Keratinocyte (primary cell): ENCODE data around the gene RANBP10. TPM values are rescaled to one million over a fixed set of nuclear protein-coding genes. Genes with fewer than 3 reads are reported as not detected.

ENCODE experiments used
- DNase-seq: peaks from one replicate; pipeline ENCODE4 v3.0.0-alpha.2; 2011; ENCODE audit warnings: low read depth, missing footprints, low spot score
- FAIRE-seq: peaks from 2 replicates; lab custom pipeline; 2011; peaks lifted over from hg19 to GRCh38; lab: Jason Lieb, UNC
- H2AFZ ChIP-seq: 2 replicates; pipeline ENCODE4 v1.6.0; 2012; ENCODE audit warnings: low read length, control low read depth, inconsistent platforms; ENCODE audit not compliant: control insufficient read depth
- H3K27ac ChIP-seq: 2 replicates; pipeline ENCODE4 v1.5.1; 2011; ENCODE audit warnings: low read length; ENCODE audit not compliant: control insufficient read depth, insufficient read depth
- H3K27me3 ChIP-seq: 3 replicates; pipeline ENCODE4 v1.6.0; 2011; ENCODE audit warnings: low read length; ENCODE audit not compliant: control insufficient read depth, insufficient read depth; ENCODE audit errors: extremely low read depth
- H3K36me3 ChIP-seq, 2 experiments: 2 replicates in 1 of 2; 3 replicates in 1 of 2; pipeline ENCODE4 v1.5.1; 2011; ENCODE audit warnings: low read length in 2 of 2, mild to moderate bottlenecking in 1 of 2; ENCODE audit not compliant: control insufficient read depth in 2 of 2, insufficient read depth in 2 of 2; ENCODE audit errors: extremely low read depth in 1 of 2
- H3K4me1 ChIP-seq: 3 replicates; pipeline ENCODE4 v1.5.1; 2011; ENCODE audit warnings: low read length; ENCODE audit not compliant: control insufficient read depth, insufficient read depth; ENCODE audit errors: extremely low read depth
- H3K4me2 ChIP-seq: 3 replicates; pipeline ENCODE4 v1.6.0; 2011; ENCODE audit warnings: low read depth, low read length; ENCODE audit not compliant: control insufficient read depth, insufficient read depth; ENCODE audit errors: extremely low read depth
- H3K4me3 ChIP-seq, 3 experiments: fragments of 200-600 bp in 1 of 3; sonication (generic) in 1 of 3; 2 replicates in 2 of 3; 3 replicates in 1 of 3; pipeline ENCODE4 v1.5.1; 2011 to 2016; ENCODE audit warnings: low read length in 3 of 3, mild to moderate bottlenecking in 3 of 3, control low read depth in 2 of 3, inconsistent platforms in 1 of 3, low read depth in 1 of 3, mixed read lengths in 1 of 3, mixed run types in 1 of 3, moderate library complexity in 1 of 3; ENCODE audit not compliant: control insufficient read depth in 2 of 3, insufficient read depth in 2 of 3; ENCODE audit errors: extremely low read depth in 1 of 3
- H3K79me2 ChIP-seq: 2 replicates; pipeline ENCODE4 v1.6.0; 2012; ENCODE audit warnings: low read length; ENCODE audit not compliant: control insufficient read depth, insufficient read depth
- H3K9ac ChIP-seq: 3 replicates; pipeline ENCODE4 v1.6.0; 2011; ENCODE audit warnings: low read length; ENCODE audit not compliant: control insufficient read depth, insufficient read depth; ENCODE audit errors: extremely low read depth
- H3K9me1 ChIP-seq: 3 replicates; pipeline ENCODE4 v1.6.0; 2011; ENCODE audit warnings: low read length; ENCODE audit not compliant: control insufficient read depth, insufficient read depth; ENCODE audit errors: extremely low read depth
- H3K9me3 ChIP-seq: 2 replicates; pipeline ENCODE4 v1.5.1; 2012; ENCODE audit warnings: low read depth, low read length; ENCODE audit not compliant: control insufficient read depth
- H4K20me1 ChIP-seq: 3 replicates; pipeline ENCODE4 v1.6.0; 2011; ENCODE audit warnings: low read length; ENCODE audit not compliant: control insufficient read depth, insufficient read depth; ENCODE audit errors: extremely low read depth
- EZH2 ChIP-seq: IDR thresholded peaks from one replicate; pipeline ENCODE4 v1.6.1; 2012; ENCODE audit warnings: inconsistent platforms, mild to moderate bottlenecking, low read length, moderate library complexity
- dilution Hi-C: fragments of 300-500 bp; cut with MboI; formaldehyde crosslinking; loops from one replicate; pipeline ENCODE4 v1.7.0; 2020; ENCODE audit warnings: low sequenced_read_pairs; ENCODE audit not compliant: extremely low pct_ligation_motif_present
- polyA plus RNA-seq, 5 experiments: library from polyadenylated mRNA; depleted of rRNA in 3 of 5; stranded (reverse) in 3 of 5; stranded (forward) in 1 of 5; unstranded in 1 of 5; fragments of >200 nt; gene quantifications; 1 replicate in 1 of 5; 2 replicates in 3 of 5; 3 replicates in 1 of 5; pipeline versions ENCODE4 v1.2.1 to v1.2.3, GENCODE V29; 2011 to 2012; ENCODE audit warnings: missing spikeins in 2 of 5, low read depth in 1 of 5, low replicate concordance in 1 of 5
- TF ChIP-seq, protein P1 (sequence below), 3 experiments: IDR thresholded peaks in 1 of 3; conservative IDR thresholded peaks in 1 of 3; optimal IDR thresholded peaks in 1 of 3; 2 replicates in 2 of 3; 3 replicates in 1 of 3; pipeline versions ENCODE3 to v1.5.1; 2011; ENCODE audit warnings: low read length in 3 of 3, mild to moderate bottlenecking in 3 of 3, moderate library complexity in 2 of 3, control low read depth in 1 of 3, inconsistent platforms in 1 of 3; ENCODE audit not compliant: insufficient read depth in 2 of 3; ENCODE audit errors: extremely low read depth in 1 of 3

RANBP10 gene
- polyA plus RNA-seq, 1 donor (not counting 4 experiments of a cell fraction or from before 2014, with no cell fraction given) = 9.5 TPM

DNA sequence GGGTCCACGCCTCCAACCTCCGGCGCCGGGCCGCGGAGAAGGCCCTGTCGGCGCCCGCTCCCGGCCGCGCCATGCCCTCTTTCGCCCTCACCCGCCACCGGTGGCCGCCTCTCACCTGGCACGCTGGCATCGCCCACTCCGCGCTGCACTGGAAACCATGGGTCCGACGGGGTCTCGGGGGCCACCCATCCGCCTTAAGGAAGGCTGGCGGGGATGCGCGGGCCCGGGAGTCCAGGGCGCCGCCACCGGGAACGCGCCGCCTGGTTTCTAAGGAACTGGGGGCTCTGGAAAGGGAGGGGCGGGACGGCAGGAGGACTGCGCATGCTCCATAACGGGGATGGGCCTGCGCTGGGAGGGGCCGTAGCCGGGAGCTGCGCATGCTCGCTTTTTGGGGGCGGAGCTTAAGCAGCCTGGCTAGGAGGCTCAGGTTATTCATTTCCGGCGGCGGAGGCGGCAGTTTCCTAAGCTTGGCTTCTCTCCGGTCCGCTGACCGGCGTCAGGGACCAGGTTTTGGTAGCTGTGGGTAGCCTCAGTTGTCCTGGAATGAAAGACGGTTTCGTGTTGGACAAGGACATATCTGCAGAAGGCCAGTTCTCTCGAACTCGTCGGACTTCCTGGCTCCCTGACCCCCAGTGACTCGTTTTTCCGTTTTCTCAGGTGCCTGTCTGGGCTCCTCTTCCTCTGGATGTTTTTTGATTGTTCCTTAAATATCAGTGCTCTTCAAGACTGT lies 87.1 kb downstream of the RANBP10 start, which contains the start of gene GFOD2:
Gene GFOD2 (minus strand): TSS at position 269 of the 730 bp plus-strand sequence. CDS start 33,601 bp downstream, outside the sequence.
- Histone ChIP-seq H3K27me3 (no peaks in the 10 kb centered on the region), H3K27ac (peak within 1 kb of the TSS; percentile 53), H3K9me3 (no peaks in the 10 kb centered on the region), H3K4me3 (peak within 1 kb of the TSS; percentile 83 to 90 (median 88)), H3K4me1 (peaks cover 24% of the 10 kb centered on the region), H4K20me1 (no peaks in the 10 kb centered on the region), H3K4me2 (peak within 1 kb of the TSS; percentile 99), H3K9me1 (no peaks in the 10 kb centered on the region), H3K36me3 (peaks cover 0 to 2% of the 10 kb centered on the region in 2 experiments), H2AFZ (peak within 1 kb of the TSS; percentile 55), H3K9ac (peak within 1 kb of the TSS; percentile 84), H3K79me2 (peaks cover 46% of the 10 kb centered on the region)
- no peak for TF ChIP-seq EZH2
- TF ChIP-seq, protein P1, sequence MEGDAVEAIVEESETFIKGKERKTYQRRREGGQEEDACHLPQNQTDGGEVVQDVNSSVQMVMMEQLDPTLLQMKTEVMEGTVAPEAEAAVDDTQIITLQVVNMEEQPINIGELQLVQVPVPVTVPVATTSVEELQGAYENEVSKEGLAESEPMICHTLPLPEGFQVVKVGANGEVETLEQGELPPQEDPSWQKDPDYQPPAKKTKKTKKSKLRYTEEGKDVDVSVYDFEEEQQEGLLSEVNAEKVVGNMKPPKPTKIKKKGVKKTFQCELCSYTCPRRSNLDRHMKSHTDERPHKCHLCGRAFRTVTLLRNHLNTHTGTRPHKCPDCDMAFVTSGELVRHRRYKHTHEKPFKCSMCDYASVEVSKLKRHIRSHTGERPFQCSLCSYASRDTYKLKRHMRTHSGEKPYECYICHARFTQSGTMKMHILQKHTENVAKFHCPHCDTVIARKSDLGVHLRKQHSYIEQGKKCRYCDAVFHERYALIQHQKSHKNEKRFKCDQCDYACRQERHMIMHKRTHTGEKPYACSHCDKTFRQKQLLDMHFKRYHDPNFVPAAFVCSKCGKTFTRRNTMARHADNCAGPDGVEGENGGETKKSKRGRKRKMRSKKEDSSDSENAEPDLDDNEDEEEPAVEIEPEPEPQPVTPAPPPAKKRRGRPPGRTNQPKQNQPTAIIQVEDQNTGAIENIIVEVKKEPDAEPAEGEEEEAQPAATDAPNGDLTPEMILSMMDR (optimal IDR thresholded peaks at IDR 0.05 in 1 of 3, IDR thresholded peaks at IDR 0.05 in 1 of 3, conservative IDR thresholded peaks at IDR 0.05 in 1 of 3; ENCODE audit: extremely low read depth in 1 of 3, insufficient read depth in 2 of 3, low read length in 3 of 3) = no peak
- dilution Hi-C loops = no loop called here
- peak; percentile 82 for DNase-seq
- FAIRE-seq = no peak

DNA sequence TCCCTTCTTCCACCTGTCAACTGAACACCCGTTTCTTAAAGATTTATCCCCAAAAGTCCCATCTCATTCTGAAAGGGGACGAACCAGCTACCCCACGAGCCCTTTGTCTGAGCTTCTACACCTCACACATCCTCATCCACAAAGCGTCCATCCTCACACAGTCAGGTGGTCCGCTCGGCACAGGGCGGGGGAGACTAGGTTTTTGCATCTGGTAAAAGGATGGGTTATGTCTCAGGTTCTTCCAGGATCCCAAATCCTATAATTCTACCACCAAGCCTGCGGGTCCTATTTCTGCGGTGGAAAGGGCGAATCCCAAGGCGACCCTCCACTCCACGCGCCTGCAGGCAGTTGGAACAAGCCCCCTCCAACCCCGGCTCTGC lies 87.7 kb downstream of the RANBP10 start:
- Histone ChIP-seq H3K27ac (peak overlapping the region; percentile 53), H3K27me3 (no peaks in the 10 kb centered on the region), H3K4me2 (peak overlapping the region; percentile 99), H3K9me3 (no peaks in the 10 kb centered on the region), H3K4me1 (peaks cover 23% of the 10 kb centered on the region), H3K9me1 (no peaks in the 10 kb centered on the region), H3K9ac (peak overlapping the region; percentile 84), H3K4me3 (peak overlapping the region; percentile 83 to 90 (median 88)), H3K79me2 (peaks cover 51% of the 10 kb centered on the region), H2AFZ (peak overlapping the region; percentile 55), H3K36me3 (peaks cover 0 to 2% of the 10 kb centered on the region in 2 experiments), H4K20me1 (no peaks in the 10 kb centered on the region)
- FAIRE-seq (no peak), DNase-seq (no peak)
- dilution Hi-C loops = no loop called here
- TF ChIP-seq, protein P1 (optimal IDR thresholded peaks at IDR 0.05 in 1 of 3, IDR thresholded peaks at IDR 0.05 in 1 of 3, conservative IDR thresholded peaks at IDR 0.05 in 1 of 3; ENCODE audit: extremely low read depth in 1 of 3, insufficient read depth in 2 of 3, low read length in 3 of 3) = no peak
- no peak for TF ChIP-seq EZH2
